GM13976 (cell line): ENCODE measurements around the gene GRID1.

Experiments used
- DNase-seq: peaks from one replicate; pipeline ENCODE4 v3.0.0; 2012; ENCODE audit warnings: low spot score
- CTCF ChIP-seq: IDR thresholded peaks from 2 replicates; pipeline ENCODE4 v1.5.1; 2012; ENCODE audit warnings: borderline replicate concordance, mild to moderate bottlenecking; ENCODE audit not compliant: insufficient read depth; ENCODE audit errors: extremely low read depth, missing control alignments, control extremely low read depth
- in situ Hi-C: fragments of 300-500 bp; cut with MboI; formaldehyde crosslinking; loops from one replicate; pipeline ENCODE4 v1.12.0; 2022; ENCODE audit warnings: low sequenced_read_pairs, mixed read lengths, inconsistent platforms; ENCODE audit not compliant: unreplicated experiment

Gene GRID1

GRCh38 chr10:86374664-86375063 is 8.1 kb upstream of the GRID1 start:
- no peak for TF ChIP-seq CTCF
- in situ Hi-C loops: no loop called here
- no peak for DNase-seq

GRCh38 chr10:86373828-86374227 is 7.2 kb upstream of the GRID1 start:
- in situ Hi-C loops: no loop called here
- no peak for TF ChIP-seq CTCF
- DNase-seq: no peak

DNA sequence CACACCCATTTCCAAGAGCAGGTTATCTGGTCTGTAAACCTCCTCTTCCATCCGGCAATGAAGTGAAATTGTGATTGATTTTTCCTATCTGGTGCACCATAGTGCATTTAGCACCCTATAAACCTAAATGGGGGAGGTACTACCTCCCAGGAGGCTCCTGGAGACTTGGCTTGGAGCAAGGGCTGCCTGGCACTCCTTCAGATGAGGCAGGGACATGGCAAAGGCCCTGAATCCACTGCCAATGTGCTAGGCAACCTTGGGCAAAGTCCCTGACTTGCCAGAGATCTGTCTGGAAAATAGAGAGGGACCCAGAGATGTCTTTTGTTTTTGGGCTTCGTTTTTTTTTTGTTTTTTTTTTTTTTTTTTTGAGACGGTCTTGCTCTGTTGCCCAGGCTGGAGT is 6.7 kb upstream of the GRID1 start:
- in situ Hi-C loops: no loop called here
- DNase-seq: no peak
- TF ChIP-seq CTCF: no peak

DNA sequence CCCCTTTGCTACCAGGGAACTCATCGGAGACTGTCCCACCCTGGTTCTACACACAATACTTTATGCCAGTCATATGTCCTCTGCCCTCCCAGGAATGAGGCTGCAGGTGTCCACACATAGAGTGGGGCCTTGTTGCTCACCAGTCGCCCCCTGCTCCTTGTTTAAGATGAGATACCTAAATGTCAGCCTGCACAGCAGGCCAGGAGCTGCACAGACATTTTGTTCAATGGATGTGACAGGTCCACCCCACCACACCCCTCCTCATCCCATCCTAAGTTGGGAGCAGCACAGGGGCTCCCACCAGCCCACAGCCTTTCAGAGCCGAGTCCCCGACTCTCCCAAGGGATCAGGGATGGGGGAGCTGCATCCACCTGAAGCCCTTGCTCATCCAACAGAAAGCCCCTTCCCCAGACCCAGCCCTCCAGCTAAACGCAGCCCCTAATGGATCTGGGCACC is 6.2 kb upstream of the GRID1 start:
- TF ChIP-seq CTCF: no peak
- in situ Hi-C loops: no loop called here
- no peak for DNase-seq

DNA sequence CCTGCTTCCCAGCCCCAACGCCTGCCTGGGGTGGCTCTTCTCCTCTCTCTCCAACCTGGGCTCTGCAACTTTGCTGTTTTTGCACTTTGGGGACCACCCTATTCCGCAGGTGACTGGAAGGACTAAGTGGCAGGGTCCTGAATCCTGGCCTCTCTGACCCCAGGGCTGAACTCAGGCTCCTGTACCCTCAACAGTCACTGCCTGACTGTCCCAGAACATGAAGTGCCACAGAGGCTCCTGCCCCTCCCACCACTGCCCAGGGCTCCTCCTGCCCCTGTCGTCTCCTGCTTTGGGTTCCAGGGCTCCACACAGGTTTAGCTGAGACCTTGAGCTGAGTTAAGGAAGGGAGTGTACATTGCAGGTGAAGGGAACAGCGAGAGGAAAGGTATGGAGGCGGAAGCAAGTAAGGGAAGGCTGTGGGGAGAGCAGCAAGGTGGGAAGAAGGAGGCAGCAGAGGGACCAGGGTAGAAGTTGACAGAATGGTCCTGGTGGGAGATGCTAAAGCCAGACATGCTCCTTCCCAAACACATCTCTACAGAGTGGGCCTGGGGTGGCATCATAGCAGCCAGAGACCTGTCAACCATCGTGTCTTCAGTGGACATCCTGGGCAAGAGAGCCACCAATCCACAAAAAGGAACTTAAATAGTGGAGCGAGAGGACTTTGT is 5.7 kb upstream of the GRID1 start:
- DNase-seq: no peak
- in situ Hi-C loops: no loop called here

DNA sequence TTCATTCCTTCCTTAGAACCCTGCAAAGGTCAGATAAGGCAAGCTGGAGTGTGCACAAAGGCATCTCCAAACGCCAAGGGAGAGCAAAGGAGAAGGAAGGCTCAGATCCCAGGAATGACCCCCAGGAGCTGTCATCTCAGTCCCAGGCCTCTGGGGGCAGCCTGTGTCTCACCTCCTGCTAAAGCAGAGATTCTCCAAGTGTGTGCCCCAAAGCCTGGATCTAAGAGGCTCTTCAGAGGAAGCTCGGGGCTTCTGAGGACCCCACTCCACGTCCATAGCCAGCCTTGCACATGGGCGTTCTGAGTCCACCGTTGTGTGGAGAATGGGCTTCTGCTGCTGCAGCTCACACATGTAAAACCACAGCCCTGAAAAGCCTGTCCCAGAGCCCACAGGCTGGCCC is 5.1 kb upstream of the GRID1 start:
- TF ChIP-seq CTCF: no peak
- in situ Hi-C loops: no loop called here
- no peak for DNase-seq

More for the DNA sequence above, 5.7 kb upstream of the GRID1 start:
- TF ChIP-seq CTCF: no peak
